ENCODE data around the gene TPST1. TPM values are rescaled to one million over a fixed set of nuclear protein-coding genes. Genes with fewer than 3 reads are reported as not detected.

Gene TPST1
- total and polyA plus RNA-seq, 9 of the 15 experiments (the other 6 are each of a cell fraction or from before 2014, with no cell fraction given): 0.15 to 2.2 (median 0.53) TPM

DNA sequence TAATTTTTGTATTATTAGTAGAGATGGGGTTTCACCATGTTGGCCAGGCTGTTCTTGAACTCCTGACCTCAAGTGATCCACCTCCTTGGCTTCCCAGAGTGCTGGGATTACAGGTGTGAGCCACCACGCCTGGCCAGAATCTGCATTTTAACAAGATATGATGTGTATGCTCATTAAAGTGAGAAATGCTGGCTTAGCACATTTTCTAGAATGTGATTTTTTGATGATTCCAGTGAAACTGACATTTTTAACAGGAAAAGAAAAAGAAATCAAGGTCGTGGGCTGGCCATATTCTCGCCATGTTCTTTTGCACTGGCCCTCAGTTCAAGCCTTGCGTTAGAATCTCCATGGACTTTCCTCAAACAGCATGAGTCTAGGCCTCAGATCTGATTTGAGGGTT, 18.1 kb upstream of the TPST1 start (continued):
- TF ChIP-seq, protein P1, sequence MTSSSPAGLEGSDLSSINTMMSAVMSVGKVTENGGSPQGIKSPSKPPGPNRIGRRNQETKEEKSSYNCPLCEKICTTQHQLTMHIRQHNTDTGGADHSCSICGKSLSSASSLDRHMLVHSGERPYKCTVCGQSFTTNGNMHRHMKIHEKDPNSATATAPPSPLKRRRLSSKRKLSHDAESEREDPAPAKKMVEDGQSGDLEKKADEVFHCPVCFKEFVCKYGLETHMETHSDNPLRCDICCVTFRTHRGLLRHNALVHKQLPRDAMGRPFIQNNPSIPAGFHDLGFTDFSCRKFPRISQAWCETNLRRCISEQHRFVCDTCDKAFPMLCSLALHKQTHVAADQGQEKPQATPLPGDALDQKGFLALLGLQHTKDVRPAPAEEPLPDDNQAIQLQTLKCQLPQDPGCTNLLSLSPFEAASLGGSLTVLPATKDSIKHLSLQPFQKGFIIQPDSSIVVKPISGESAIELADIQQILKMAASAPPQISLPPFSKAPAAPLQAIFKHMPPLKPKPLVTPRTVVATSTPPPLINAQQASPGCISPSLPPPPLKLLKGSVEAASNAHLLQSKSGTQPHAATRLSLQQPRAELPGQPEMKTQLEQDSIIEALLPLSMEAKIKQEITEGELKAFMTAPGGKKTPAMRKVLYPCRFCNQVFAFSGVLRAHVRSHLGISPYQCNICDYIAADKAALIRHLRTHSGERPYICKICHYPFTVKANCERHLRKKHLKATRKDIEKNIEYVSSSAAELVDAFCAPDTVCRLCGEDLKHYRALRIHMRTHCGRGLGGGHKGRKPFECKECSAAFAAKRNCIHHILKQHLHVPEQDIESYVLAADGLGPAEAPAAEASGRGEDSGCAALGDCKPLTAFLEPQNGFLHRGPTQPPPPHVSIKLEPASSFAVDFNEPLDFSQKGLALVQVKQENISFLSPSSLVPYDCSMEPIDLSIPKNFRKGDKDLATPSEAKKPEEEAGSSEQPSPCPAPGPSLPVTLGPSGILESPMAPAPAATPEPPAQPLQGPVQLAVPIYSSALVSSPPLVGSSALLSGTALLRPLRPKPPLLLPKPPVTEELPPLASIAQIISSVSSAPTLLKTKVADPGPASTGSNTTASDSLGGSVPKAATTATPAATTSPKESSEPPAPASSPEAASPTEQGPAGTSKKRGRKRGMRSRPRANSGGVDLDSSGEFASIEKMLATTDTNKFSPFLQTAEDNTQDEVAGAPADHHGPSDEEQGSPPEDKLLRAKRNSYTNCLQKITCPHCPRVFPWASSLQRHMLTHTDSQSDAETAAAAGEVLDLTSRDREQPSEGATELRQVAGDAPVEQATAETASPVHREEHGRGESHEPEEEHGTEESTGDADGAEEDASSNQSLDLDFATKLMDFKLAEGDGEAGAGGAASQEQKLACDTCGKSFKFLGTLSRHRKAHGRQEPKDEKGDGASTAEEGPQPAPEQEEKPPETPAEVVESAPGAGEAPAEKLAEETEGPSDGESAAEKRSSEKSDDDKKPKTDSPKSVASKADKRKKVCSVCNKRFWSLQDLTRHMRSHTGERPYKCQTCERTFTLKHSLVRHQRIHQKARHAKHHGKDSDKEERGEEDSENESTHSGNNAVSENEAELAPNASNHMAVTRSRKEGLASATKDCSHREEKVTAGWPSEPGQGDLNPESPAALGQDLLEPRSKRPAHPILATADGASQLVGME (CRISPR knock-in tag; IDR thresholded peaks at IDR 0.05): no peak
- TF ChIP-seq ZNF354B (CRISPR knock-in tag; IDR thresholded peaks at IDR 0.05): no peak
- TF ChIP-seq C11orf30 (IDR thresholded peaks at IDR 0.05; ENCODE audit: low read depth): peak; percentile 70
- TF ChIP-seq MAFK (IDR thresholded peaks at IDR 0.05; ENCODE audit: low read length): peak; percentile 48; the same call in 1 of the 2 replicates

DNA sequence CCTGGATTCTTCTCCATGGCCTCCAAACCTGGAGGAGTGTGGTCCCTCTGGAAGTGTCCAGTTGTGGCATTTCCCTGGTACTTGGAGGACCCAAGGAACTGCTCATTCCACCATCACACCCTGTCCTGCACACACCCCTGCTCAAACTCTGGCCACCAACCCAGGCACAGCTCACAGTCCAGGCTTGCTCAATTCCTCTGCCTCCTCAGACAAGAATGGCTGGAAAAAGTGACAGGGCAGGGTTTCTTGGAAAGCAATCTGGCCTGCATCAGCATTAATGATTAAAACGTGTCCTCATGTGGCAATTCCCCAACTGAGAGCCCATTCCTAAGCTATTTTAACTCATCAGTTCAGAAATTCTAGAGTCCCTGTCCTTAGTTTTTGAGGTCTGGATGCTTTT, 17.2 kb upstream of the TPST1 start:
- H3K36me3 ChIP-seq (ENCODE audit: control insufficient read depth, insufficient read depth, low read length): no peaks in the 10 kb centered on the region
- TF ChIP-seq CBX8 (IDR thresholded peaks at IDR 0.05; ENCODE audit: borderline replicate concordance, extremely low read depth, low read depth, low read length, poor library complexity, severe bottlenecking) (no peak), ZNF184 (CRISPR knock-in tag; IDR thresholded peaks at IDR 0.05) (no peak), CAMTA2 (CRISPR knock-in tag; conservative IDR thresholded peaks at IDR 0.05) (no peak), CSDE1 (IDR thresholded peaks at IDR 0.05) (no peak)
- TF ChIP-seq, protein P2, sequence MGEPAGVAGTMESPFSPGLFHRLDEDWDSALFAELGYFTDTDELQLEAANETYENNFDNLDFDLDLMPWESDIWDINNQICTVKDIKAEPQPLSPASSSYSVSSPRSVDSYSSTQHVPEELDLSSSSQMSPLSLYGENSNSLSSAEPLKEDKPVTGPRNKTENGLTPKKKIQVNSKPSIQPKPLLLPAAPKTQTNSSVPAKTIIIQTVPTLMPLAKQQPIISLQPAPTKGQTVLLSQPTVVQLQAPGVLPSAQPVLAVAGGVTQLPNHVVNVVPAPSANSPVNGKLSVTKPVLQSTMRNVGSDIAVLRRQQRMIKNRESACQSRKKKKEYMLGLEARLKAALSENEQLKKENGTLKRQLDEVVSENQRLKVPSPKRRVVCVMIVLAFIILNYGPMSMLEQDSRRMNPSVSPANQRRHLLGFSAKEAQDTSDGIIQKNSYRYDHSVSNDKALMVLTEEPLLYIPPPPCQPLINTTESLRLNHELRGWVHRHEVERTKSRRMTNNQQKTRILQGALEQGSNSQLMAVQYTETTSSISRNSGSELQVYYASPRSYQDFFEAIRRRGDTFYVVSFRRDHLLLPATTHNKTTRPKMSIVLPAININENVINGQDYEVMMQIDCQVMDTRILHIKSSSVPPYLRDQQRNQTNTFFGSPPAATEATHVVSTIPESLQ (CRISPR knock-in tag; IDR thresholded peaks at IDR 0.05): no peak
- ATAC-seq (no peak), FAIRE-seq (no peak), DNase-seq (ENCODE audit: extremely low read depth in 1 of 4, low spot score in 3 of 4) (no peak)
- ChIA-PET CTCF (ENCODE audit: low intra/inter-chr PET ratio) (no interaction called here), POLR2A (interaction anchor here (1.2 kb wide), 1 partner anchor 18 kb away, joined by 3 read pairs; no protein-coding TSS in a partner anchor)
- H3K79me2 ChIP-seq (ENCODE audit: control insufficient read depth, insufficient read depth, low read length): no peaks in the 10 kb centered on the region
- H3K9ac ChIP-seq (ENCODE audit: insufficient read depth in 1 of 2, low read depth in 2 of 2, low read length in 2 of 2): no peak overlapping the region
- intact Hi-C loops (cut with micrococcal nuclease): no loop called here
- H3K4me3 ChIP-seq: no peak overlapping the region
- H4K20me1 ChIP-seq (replicated peaks; ENCODE audit: control insufficient read depth, insufficient read depth, low read length): no peaks in the 10 kb centered on the region
- in situ Hi-C loops (cut with MboI): no loop called here
- no peak overlapping the region for H3K4me2 ChIP-seq (ENCODE audit: insufficient read depth, low read length)
- 11% methylated on average over 1 of the region's 1 CpG for WGBS (ENCODE audit: insufficient coverage, low coverage, missing lambda C conversion rate)
- H3K27me3 ChIP-seq (ENCODE audit: control insufficient read depth in 2 of 2, insufficient read depth in 2 of 2, low read length in 2 of 2): peaks cover 6 to 23% of the 10 kb centered on the region in 2 experiments; a peak in 4 of 5 replicates
- no peak overlapping the region for H2AFZ ChIP-seq (ENCODE audit: low read depth, low read length)
- peaks cover 3% of the 10 kb centered on the region; the same call in 1 of the 2 replicates for H3K9me3 ChIP-seq (replicated peaks; ENCODE audit: control insufficient read depth, insufficient read depth, low read depth, low read length)
- H3K4me1 ChIP-seq (replicated peaks in 1 of 2; ENCODE audit: control insufficient read depth in 2 of 2, insufficient read depth in 2 of 2, low read length in 2 of 2): no peaks in the 10 kb centered on the region
- no peak overlapping the region for H3K27ac ChIP-seq (ENCODE audit: extremely low read depth, low read depth, low read length)
- BruUV-seq (replicated peaks): no TSS peak
- H3K9me1 ChIP-seq (ENCODE audit: control insufficient read depth, insufficient read depth, low read length): no peaks in the 10 kb centered on the region

Data from K562 (cell line).